SK-N-SH (cell line): Measurements from ENCODE around the gene ITGA6. TPM values are rescaled to one million over a fixed set of nuclear protein-coding genes. Genes with fewer than 3 reads are reported as not detected.

ENCODE experiments used
- CTCF ChIA-PET: fragments of 300-600, 350-600 bp; formaldehyde crosslinking; extraction: SDS; loops from one replicate; lab custom pipeline; 2021; lab: Yijun Ruan, JAX
- POLR2A ChIA-PET: fragments of 350-600 bp; sonication (Branson Sonifier 250); formaldehyde crosslinking; extraction: SDS; loops from one replicate; lab custom pipeline; 2020; ENCODE audit warnings: antibody characterized with exemption, inconsistent platforms; lab: Yijun Ruan, JAX
- DNase-seq: peaks from one replicate; pipeline ENCODE4 v3.0.0; 2012
- H2AFZ ChIP-seq: fragments of 200-600 bp; sonication (generic); 2 replicates; pipeline ENCODE4 v1.8.1; 2016; ENCODE audit warnings: antibody characterized with exemption, mild to moderate bottlenecking, low read depth
- H3F3A ChIP-seq: fragments of 200-600 bp; sonication (generic); replicated peaks from 2 replicates; pipeline ENCODE3; 2016; ENCODE audit warnings: antibody characterized with exemption, mild to moderate bottlenecking; ENCODE audit not compliant: insufficient read depth
- H3K27ac ChIP-seq, 2 experiments: fragments of 200-500 bp in 1 of 2; fragments of 200-600 bp in 1 of 2; sonication (Bioruptor generic) in 1 of 2; sonication (generic), shearing (Covaris generic) in 1 of 2; 2 replicates each; pipeline versions ENCODE4 v1.5.1 to v1.6.1; 2014 to 2016; ENCODE audit warnings: low read depth in 2 of 2, inconsistent platforms in 1 of 2, low read length in 1 of 2, mild to moderate bottlenecking in 1 of 2, mixed read lengths in 1 of 2
- H3K27me3 ChIP-seq: fragments of 200-600 bp; sonication (generic), shearing (Covaris generic); 2 replicates; pipeline ENCODE4 v1.6.1; 2016; ENCODE audit warnings: mixed run types; ENCODE audit not compliant: insufficient read depth
- H3K36me3 ChIP-seq, 2 experiments: fragments of 200-500 bp in 1 of 2; fragments of 200-600 bp in 1 of 2; sonication (Bioruptor generic) in 1 of 2; sonication (generic) in 1 of 2; replicated peaks in 1 of 2; 2 replicates each; pipeline versions ENCODE3 to v1.5.1; 2014 to 2016; ENCODE audit warnings: low read length in 1 of 2, mild to moderate bottlenecking in 1 of 2; ENCODE audit not compliant: insufficient read depth in 2 of 2, control insufficient read depth in 1 of 2
- H3K4me1 ChIP-seq, 2 experiments: fragments of 200-500 bp in 1 of 2; fragments of 200-600 bp in 1 of 2; sonication (Bioruptor generic) in 1 of 2; sonication (generic), shearing (Covaris generic) in 1 of 2; 2 replicates each; pipeline versions ENCODE4 v1.5.1 to v1.6.1; 2014 to 2016; ENCODE audit warnings: low read depth in 1 of 2, low read length in 1 of 2, mixed run types in 1 of 2; ENCODE audit not compliant: insufficient read depth in 2 of 2, control insufficient read depth in 1 of 2
- H3K4me2 ChIP-seq: fragments of 200-600 bp; sonication (generic), shearing (Covaris generic); 2 replicates; pipeline ENCODE4 v1.6.1; 2017; ENCODE audit warnings: mixed run types
- H3K4me3 ChIP-seq, 2 experiments: fragments of 200-500 bp in 1 of 2; fragments of 200-600 bp in 1 of 2; sonication (Bioruptor generic) in 1 of 2; sonication (generic), shearing (Covaris generic) in 1 of 2; 2 replicates each; pipeline versions ENCODE4 v1.5.1 to v1.8.1; 2014 to 2016; ENCODE audit warnings: low read depth in 2 of 2, inconsistent platforms in 1 of 2, low read length in 1 of 2, mild to moderate bottlenecking in 1 of 2, mixed read lengths in 1 of 2, moderate library complexity in 1 of 2
- H3K79me2 ChIP-seq: fragments of 200-600 bp; sonication (generic); 2 replicates; pipeline ENCODE4 v1.8.1; 2017; ENCODE audit warnings: mild to moderate bottlenecking; ENCODE audit not compliant: insufficient read depth
- H3K9ac ChIP-seq: fragments of 200-600 bp; sonication (generic); 2 replicates; pipeline ENCODE4 v1.6.1; 2017; ENCODE audit warnings: mixed run types
- H3K9me2 ChIP-seq: fragments of 200-600 bp; sonication (generic); 2 replicates; pipeline ENCODE4 v1.6.1; 2017; ENCODE audit warnings: mixed run types
- H3K9me3 ChIP-seq: fragments of 200-600 bp; sonication (generic); 2 replicates; pipeline ENCODE4 v1.6.1; 2017; ENCODE audit warnings: mixed run types, mild to moderate bottlenecking, moderate library complexity
- H4K20me1 ChIP-seq: fragments of 200-600 bp; sonication (generic); 2 replicates; pipeline ENCODE4 v1.6.1; 2017; ENCODE audit warnings: mild to moderate bottlenecking, mixed run types; ENCODE audit not compliant: insufficient read depth
- FOXM1 ChIP-seq: IDR thresholded peaks from 2 replicates; pipeline ENCODE4 v1.4.0; 2012; ENCODE audit warnings: low read depth, mild to moderate bottlenecking
- NFIC ChIP-seq: IDR thresholded peaks from 2 replicates; pipeline ENCODE4 v1.4.0; 2012; ENCODE audit warnings: borderline replicate concordance
- PBX3 ChIP-seq: IDR thresholded peaks from 2 replicates; pipeline ENCODE4; 2012
- REST ChIP-seq: IDR thresholded peaks from 2 replicates; pipeline ENCODE4 v1.6.1; 2012; ENCODE audit warnings: mild to moderate bottlenecking, low read depth, low read length, moderate library complexity
- TAF1 ChIP-seq: IDR thresholded peaks from 2 replicates; pipeline ENCODE4 v1.6.1; 2012; ENCODE audit warnings: low read depth, mild to moderate bottlenecking, low read length, moderate library complexity, borderline replicate concordance
- TCF12 ChIP-seq: IDR thresholded peaks from 2 replicates; pipeline ENCODE4 v1.4.0; 2012
- WGBS: methylation state at CpG from one replicate; pipeline ENCODE4 v1.1.6; 2017; ENCODE audit warnings: low lambda C conversion rate; 5-methylcytosine and 5-hydroxymethylcytosine counted together
- polyA plus RNA-seq, 3 experiments: library from polyadenylated mRNA; depleted of rRNA; stranded (reverse); fragments of >200 nt; gene quantifications; 2 replicates each; pipeline ENCODE4 v1.2.3, GENCODE V29; 2012
- TF ChIP-seq, protein P1 (sequence below): IDR thresholded peaks from 2 replicates; pipeline ENCODE4 v1.4.0; 2012; ENCODE audit warnings: low read depth, borderline replicate concordance

Gene ITGA6
- polyA plus RNA-seq, 1 of the 3 experiments (the other 2 are of a cell fraction), result 26.0 TPM

DNA sequence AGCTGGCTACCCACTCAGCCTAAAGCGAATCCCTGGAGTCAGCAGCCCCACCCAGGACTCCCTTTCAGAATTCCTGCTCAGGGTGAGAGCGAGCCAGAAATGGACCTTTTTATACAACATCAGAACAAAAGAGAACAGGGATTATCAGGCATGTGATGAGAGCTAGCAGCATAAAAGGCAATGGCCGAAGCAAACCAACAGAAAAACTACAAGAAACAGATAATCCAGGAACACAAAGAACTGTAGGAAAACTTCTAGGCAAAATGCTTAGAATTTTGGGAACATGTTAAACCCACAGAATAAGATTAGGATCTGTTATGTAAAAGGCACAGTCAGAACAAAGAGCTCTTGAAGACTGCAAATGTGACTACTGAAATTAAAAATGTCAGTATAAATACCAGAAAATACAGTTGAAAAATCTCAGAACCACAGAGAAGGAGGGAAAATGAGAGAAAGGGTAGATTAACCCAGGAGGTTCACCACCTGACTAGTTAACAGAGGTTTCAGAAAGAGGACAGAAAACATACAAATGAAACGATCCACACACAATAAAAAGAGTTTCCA is 31.3 kb downstream of the ITGA6 start:
- Histone ChIP-seq H3K27ac (peak overlapping the region in 1 of 2 experiments; percentile 12; a peak in 1 of 4 replicates), H3K4me1 (peaks cover 2 to 11% of the 10 kb centered on the region in 2 experiments; a peak in 2 of 4 replicates), H3K9me3 (no peaks in the 10 kb centered on the region), H3K9ac (no peak overlapping the region), H3K4me3 (no peak overlapping the region), H3K9me2 (no peaks in the 10 kb centered on the region), H3K27me3 (no peaks in the 10 kb centered on the region), H4K20me1 (peaks cover 9% of the 10 kb centered on the region; the same call in 1 of the 2 replicates), H3F3A (peaks cover 3% of the 10 kb centered on the region), H3K4me2 (peak overlapping the region; percentile 0; the same call in 1 of the 2 replicates), H3K79me2 (peaks cover 86% of the 10 kb centered on the region), H3K36me3 (no peaks in the 10 kb centered on the region), H2AFZ (no peak overlapping the region)
- 88% methylated on average over 4 of the region's 4 CpGs for WGBS
- POLR2A ChIA-PET, result no interaction called here
- no peak for DNase-seq
- CTCF ChIA-PET, result interaction anchor here (1.3 to 12.4 kb wide), 4 partner anchors 16 to 282 kb away, joined by 3 to 346 read pairs (median 3); no protein-coding TSS in a partner anchor
- TF ChIP-seq REST, result no peak
- TF ChIP-seq, protein P1, sequence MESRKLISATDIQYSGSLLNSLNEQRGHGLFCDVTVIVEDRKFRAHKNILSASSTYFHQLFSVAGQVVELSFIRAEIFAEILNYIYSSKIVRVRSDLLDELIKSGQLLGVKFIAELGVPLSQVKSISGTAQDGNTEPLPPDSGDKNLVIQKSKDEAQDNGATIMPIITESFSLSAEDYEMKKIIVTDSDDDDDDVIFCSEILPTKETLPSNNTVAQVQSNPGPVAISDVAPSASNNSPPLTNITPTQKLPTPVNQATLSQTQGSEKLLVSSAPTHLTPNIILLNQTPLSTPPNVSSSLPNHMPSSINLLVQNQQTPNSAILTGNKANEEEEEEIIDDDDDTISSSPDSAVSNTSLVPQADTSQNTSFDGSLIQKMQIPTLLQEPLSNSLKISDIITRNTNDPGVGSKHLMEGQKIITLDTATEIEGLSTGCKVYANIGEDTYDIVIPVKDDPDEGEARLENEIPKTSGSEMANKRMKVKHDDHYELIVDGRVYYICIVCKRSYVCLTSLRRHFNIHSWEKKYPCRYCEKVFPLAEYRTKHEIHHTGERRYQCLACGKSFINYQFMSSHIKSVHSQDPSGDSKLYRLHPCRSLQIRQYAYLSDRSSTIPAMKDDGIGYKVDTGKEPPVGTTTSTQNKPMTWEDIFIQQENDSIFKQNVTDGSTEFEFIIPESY, result no peak
- TF ChIP-seq PBX3, result peak; percentile 52
- TF ChIP-seq FOXM1, result no peak
- peak; percentile 68 for TF ChIP-seq TCF12

DNA sequence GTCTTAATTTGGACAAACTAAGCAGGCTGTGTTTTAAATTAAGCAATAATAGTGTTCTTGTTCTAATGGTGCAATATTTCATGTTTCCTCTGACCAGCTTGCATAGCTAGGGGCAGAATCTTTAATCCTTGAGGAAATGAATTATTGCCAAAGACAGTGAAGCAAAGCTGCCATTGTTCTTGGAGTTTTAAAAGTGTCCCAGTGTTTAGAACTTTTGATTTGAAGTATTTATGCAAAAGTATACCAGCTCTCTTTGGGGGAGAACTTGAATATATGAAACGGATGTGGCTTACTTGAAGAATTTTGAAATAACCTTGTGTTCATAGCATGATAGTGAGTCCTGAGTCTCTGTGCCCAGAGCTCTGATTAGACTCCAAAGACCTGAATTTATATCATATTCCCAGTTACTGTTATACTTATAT is 33.4 kb downstream of the ITGA6 start:
- CTCF ChIA-PET, result interaction anchor here (1.0 to 12.4 kb wide), 17 partner anchors 11 to 887 kb away, joined by 3 to 346 read pairs (median 12); partner anchors contain the start of gene ITGA6
- peaks cover 6 to 11% of the 10 kb centered on the region in 2 experiments; a peak in 3 of 4 replicates for H3K4me1 ChIP-seq
- H3K9me2 ChIP-seq, result no peaks in the 10 kb centered on the region
- no peak for TF ChIP-seq NFIC
- no peak for TF ChIP-seq PBX3
- TF ChIP-seq TAF1, result no peak
- peaks cover 79% of the 10 kb centered on the region for H3K79me2 ChIP-seq
- 92% methylated on average over 1 of the region's 1 CpG for WGBS
- POLR2A ChIA-PET, result no interaction called here
- no peaks in the 10 kb centered on the region for H3K27me3 ChIP-seq
- H3F3A ChIP-seq, result peaks cover 14% of the 10 kb centered on the region
- no peak for DNase-seq
- peak overlapping the region in 1 of 2 experiments; percentile 27; a peak in 2 of 4 replicates for H3K27ac ChIP-seq
- H3K9ac ChIP-seq, result no peak overlapping the region
- no peak overlapping the region for H3K4me2 ChIP-seq
- no peaks in the 10 kb centered on the region for H3K9me3 ChIP-seq
- H2AFZ ChIP-seq, result no peak overlapping the region
- no peak overlapping the region for H3K4me3 ChIP-seq
- no peaks in the 10 kb centered on the region for H3K36me3 ChIP-seq
- H4K20me1 ChIP-seq, result no peaks in the 10 kb centered on the region
